ENCODE measurements around the gene ZSWIM5. TPM values are rescaled to one million over a fixed set of nuclear protein-coding genes. Genes with fewer than 3 reads are reported as not detected.

ZSWIM5 gene
- total and polyA plus RNA-seq, 2 of the 8 experiments (the other 6 are each of a cell fraction or from before 2014, with no cell fraction given), result 2.5 to 3.9 TPM

DNA sequence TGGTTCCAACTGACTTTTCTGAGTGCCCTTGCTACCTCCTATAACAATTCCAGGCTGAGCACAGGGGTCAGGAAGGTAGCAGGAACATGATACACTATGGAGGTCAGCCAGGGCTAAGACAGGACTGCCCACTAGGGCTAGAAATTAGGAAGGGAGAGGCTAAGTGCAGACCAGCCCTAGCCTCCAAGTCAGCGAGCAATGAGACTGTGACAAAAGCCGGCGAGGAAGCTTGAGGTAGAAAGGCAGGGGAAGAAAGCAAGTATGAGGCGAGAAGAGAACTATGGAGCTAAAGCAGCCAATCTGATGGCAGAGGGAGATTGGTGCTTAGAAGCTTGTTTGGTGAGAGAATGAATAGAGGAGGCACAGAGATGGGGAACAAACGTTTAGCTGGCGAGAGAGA is 189.6 kb downstream of the ZSWIM5 start:
- FAIRE-seq, result no peak
- Histone ChIP-seq H2BK5ac (ENCODE audit: low read depth, low read length) (no peak overlapping the region), H3K4me1 (replicated peaks in 1 of 4; ENCODE audit: control insufficient read depth in 3 of 4, insufficient read depth in 4 of 4, low read length in 3 of 4) (peaks cover 0 to under 1% (median 0%) of the 10 kb centered on the region in 4 experiments; a peak in 1 of 7 replicates), H3K23me2 (ENCODE audit: low read depth, low read length) (peaks cover 3% of the 10 kb centered on the region; the same call in 1 of the 2 replicates), H3K27ac (ENCODE audit: low read depth, low read length) (no peak overlapping the region), H3K23ac (ENCODE audit: insufficient read length) (no peak overlapping the region), H3K18ac (ENCODE audit: extremely low read depth, low read length) (no peak overlapping the region), H3K4me3 (ENCODE audit: extremely low read depth in 1 of 4, insufficient read depth in 2 of 4, low read depth in 3 of 4, low read length in 4 of 4) (no peak overlapping the region), H4K8ac (ENCODE audit: extremely low read depth, insufficient read depth, low read length) (no peak overlapping the region), H3K4ac (replicated peaks; ENCODE audit: insufficient read length, low read depth, low read length) (no peak overlapping the region), H3K79me2 (ENCODE audit: control insufficient read depth in 1 of 2, insufficient read depth in 2 of 2, low read length in 2 of 2) (no peaks in the 10 kb centered on the region; a peak in 1 of 4 replicates), H3K4me2 (ENCODE audit: insufficient read depth in 1 of 2, low read depth in 2 of 2, low read length in 2 of 2) (no peak overlapping the region), H2BK12ac (ENCODE audit: low read depth, low read length) (no peak overlapping the region), H4K20me1 (replicated peaks in 1 of 2; ENCODE audit: control insufficient read depth in 1 of 2, insufficient read depth in 2 of 2, low read length in 2 of 2) (peaks cover 0 to 2% of the 10 kb centered on the region in 2 experiments), H2AK5ac (ENCODE audit: low read depth, low read length) (no peak overlapping the region), H3K14ac (ENCODE audit: insufficient read length) (no peak overlapping the region), H3K56ac (replicated peaks; ENCODE audit: insufficient read length, low read depth, low read length) (no peak overlapping the region), H4K91ac (replicated peaks; ENCODE audit: insufficient read length, low read length) (no peak overlapping the region), H3K79me1 (ENCODE audit: low read depth, low read length) (no peaks in the 10 kb centered on the region), H3K9me3 (ENCODE audit: insufficient read depth in 2 of 2, low read depth in 1 of 2, low read length in 1 of 2) (no peaks in the 10 kb centered on the region), H2BK120ac (replicated peaks; ENCODE audit: low read depth, low read length) (no peak overlapping the region), H4K5ac (ENCODE audit: insufficient read length, low read depth, low read length) (no peak overlapping the region), H2BK15ac (ENCODE audit: low read length) (no peak overlapping the region), H3K36me3 (ENCODE audit: control insufficient read depth in 2 of 4, insufficient read depth in 4 of 4, low read length in 3 of 4) (0 out of 8 replicates have a peak, but pooled peaks cover 0 to 4% (median 2%) of the 10 kb centered on the region in 4 experiments), H3K9ac (replicated peaks in 1 of 4; ENCODE audit: extremely low read depth in 1 of 4, low read depth in 3 of 4, low read length in 3 of 4) (no peak overlapping the region), H2AFZ (ENCODE audit: low read length) (no peak overlapping the region), H2BK20ac (ENCODE audit: low read length) (no peak overlapping the region), H3K27me3 (replicated peaks in 1 of 4; ENCODE audit: control insufficient read depth in 3 of 4, extremely low read depth in 1 of 4, insufficient read depth in 3 of 4, low read length in 3 of 4) (no peaks in the 10 kb centered on the region)
- no peak for DNase-seq (ENCODE audit: low read depth in 1 of 2, low spot score in 2 of 2)
- WGBS, 2 experiments (ENCODE audit: extremely low coverage in 1 of 2, insufficient coverage in 1 of 2, insufficient read length in 1 of 2, insufficient replicate concordance in 2 of 2, low coverage in 1 of 2, low lambda C conversion rate in 2 of 2, missing lambda C conversion rate in 1 of 2), result 82% methylated on average over 6 of the region's 6 CpGs; no CpG with 5 or more reads in 1 of the 2 experiments
- CTCF ChIA-PET (ENCODE audit: partially characterized antibody), result interaction anchor here (0.6 to 15.4 kb wide), 12 partner anchors 13 to 535 kb away, joined by 3 to 424 read pairs (median 4); partner anchors contain the start of gene HPDL
- POLR2A ChIA-PET (ENCODE audit: partially characterized antibody), result interaction anchor here (0.6 to 1.4 kb wide), 6 partner anchors 74 to 865 kb away, joined by 3 to 6 read pairs (median 4); no protein-coding TSS in a partner anchor
- TF ChIP-seq, protein P1, sequence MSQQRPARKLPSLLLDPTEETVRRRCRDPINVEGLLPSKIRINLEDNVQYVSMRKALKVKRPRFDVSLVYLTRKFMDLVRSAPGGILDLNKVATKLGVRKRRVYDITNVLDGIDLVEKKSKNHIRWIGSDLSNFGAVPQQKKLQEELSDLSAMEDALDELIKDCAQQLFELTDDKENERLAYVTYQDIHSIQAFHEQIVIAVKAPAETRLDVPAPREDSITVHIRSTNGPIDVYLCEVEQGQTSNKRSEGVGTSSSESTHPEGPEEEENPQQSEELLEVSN (IDR thresholded peaks at IDR 0.05), result no peak
- no peak for TF ChIP-seq YY1 (IDR thresholded peaks at IDR 0.05; ENCODE audit: low read depth, low read length)
- no peak for TF ChIP-seq BRCA1 (IDR thresholded peaks at IDR 0.05; ENCODE audit: low read depth, low read length)
- no peak for TF ChIP-seq TEAD4 (IDR thresholded peaks at IDR 0.05; ENCODE audit: low read depth, low read length)
- TF ChIP-seq, protein P2, sequence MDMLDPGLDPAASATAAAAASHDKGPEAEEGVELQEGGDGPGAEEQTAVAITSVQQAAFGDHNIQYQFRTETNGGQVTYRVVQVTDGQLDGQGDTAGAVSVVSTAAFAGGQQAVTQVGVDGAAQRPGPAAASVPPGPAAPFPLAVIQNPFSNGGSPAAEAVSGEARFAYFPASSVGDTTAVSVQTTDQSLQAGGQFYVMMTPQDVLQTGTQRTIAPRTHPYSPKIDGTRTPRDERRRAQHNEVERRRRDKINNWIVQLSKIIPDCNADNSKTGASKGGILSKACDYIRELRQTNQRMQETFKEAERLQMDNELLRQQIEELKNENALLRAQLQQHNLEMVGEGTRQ (IDR thresholded peaks at IDR 0.05; ENCODE audit: low read length), result no peak
- TF ChIP-seq EZH2 (IDR thresholded peaks at IDR 0.05; ENCODE audit: low read depth, low read length, severe bottlenecking), result no peak
- TF ChIP-seq SP2 (IDR thresholded peaks at IDR 0.05; ENCODE audit: low read length), result no peak
- TF ChIP-seq ZNF274 (IDR thresholded peaks at IDR 0.05; ENCODE audit: borderline replicate concordance, extremely low read depth, low read length), result no peak
- no peak for TF ChIP-seq CTBP2 (IDR thresholded peaks at IDR 0.05; ENCODE audit: borderline replicate concordance, insufficient read depth, insufficient read length, low read length)
- TF ChIP-seq BACH1 (IDR thresholded peaks at IDR 0.05; ENCODE audit: low read length), result no peak
- TF ChIP-seq POLR2A (IDR thresholded peaks at IDR 0.05; ENCODE audit: control extremely low read depth in 1 of 2, low read depth in 2 of 2, low read length in 2 of 2), result no peak
- no peak for TF ChIP-seq SIRT6 (IDR thresholded peaks at IDR 0.05; ENCODE audit: low read length)
- no peak for TF ChIP-seq FOSL1 (IDR thresholded peaks at IDR 0.05; ENCODE audit: insufficient read depth, low read depth, low read length)
